K562 (cell line): ENCODE results near the gene CYBRD1. TPM values are rescaled to one million over a fixed set of nuclear protein-coding genes. Genes with fewer than 3 reads are reported as not detected.

Experiments used
- BHLHE40 ChIP-seq: IDR thresholded peaks from 2 replicates; pipeline ENCODE4 v1.6.1; 2011; ENCODE audit warnings: low read length, improper control_type of control experiment
- CEBPB ChIP-seq: fragments of 450-650 bp; IDR thresholded peaks from 2 replicates; pipeline ENCODE4 v1.6.1; 2016; ENCODE audit warnings: missing genetic modification characterization, missing compliant biosample characterization
- ELF2 ChIP-seq: fragments of 250-450 bp; sonication (Bioruptor Pico); IDR thresholded peaks from 2 replicates; pipeline ENCODE4 v1.5.0; 2021; ENCODE audit warnings: mild to moderate bottlenecking
- FOXJ2 ChIP-seq: fragments of 200-800 bp; sonication (Bioruptor generic); IDR thresholded peaks from 2 replicates; pipeline ENCODE4 v1.6.1; 2016; ENCODE audit warnings: missing genetic modification characterization, missing compliant biosample characterization
- GATAD2A ChIP-seq: fragments of 450-650 bp; IDR thresholded peaks from 2 replicates; pipeline ENCODE4 v1.6.1; 2017
- IRF2 ChIP-seq: sonication (generic); formaldehyde crosslinking; IDR thresholded peaks from 2 replicates; pipeline ENCODE4 v1.8.1; 2022; ENCODE audit warnings: mild to moderate bottlenecking, missing genetic modification reagents
- MCM7 ChIP-seq, 2 experiments: fragments of 450-650 bp; IDR thresholded peaks; 2 replicates each; pipeline ENCODE4 v1.6.1; 2016 to 2018
- NFATC3 ChIP-seq: fragments of 450-650 bp; IDR thresholded peaks from 2 replicates; pipeline ENCODE4 v1.6.1; 2017; ENCODE audit warnings: mild to moderate bottlenecking
- POLR3A ChIP-seq: IDR thresholded peaks from 2 replicates; pipeline ENCODE4 v1.6.1; 2011; ENCODE audit warnings: borderline replicate concordance, mild to moderate bottlenecking, moderate library complexity; ENCODE audit not compliant: insufficient read length, insufficient read depth; ENCODE audit errors: extremely low read depth
- SMARCC2 ChIP-seq: fragments of 450-650 bp; IDR thresholded peaks from 2 replicates; pipeline ENCODE4 v1.6.1; 2017; ENCODE audit warnings: antibody characterized with exemption, moderate library complexity, mild to moderate bottlenecking, low read depth
- TRIM25 ChIP-seq: fragments of 450-650 bp; IDR thresholded peaks from 2 replicates; pipeline ENCODE4 v1.7.0; 2016; ENCODE audit warnings: borderline replicate concordance
- ZBTB40 ChIP-seq, 2 experiments: fragments of 450-650 bp in 1 of 2; sonication (generic) in 1 of 2; formaldehyde crosslinking in 1 of 2; IDR thresholded peaks; 2 replicates each; pipeline versions ENCODE4 v1.7.1 to v1.9.0; 2016 to 2022; ENCODE audit warnings: inconsistent platforms in 1 of 2, mild to moderate bottlenecking in 1 of 2, missing genetic modification reagents in 1 of 2
- ZNF766 ChIP-seq: fragments of 200-800 bp; sonication (Bioruptor generic); conservative IDR thresholded peaks from 2 replicates; pipeline ENCODE4 v1.6.1; 2016; ENCODE audit warnings: missing genetic modification characterization, missing compliant biosample characterization
- polyA plus RNA-seq, 8 experiments: library from polyadenylated mRNA; depleted of rRNA in 4 of 8; stranded (reverse) in 5 of 8; unstranded in 3 of 8; fragments of >200 nt; fragmentation: Nextera tagmentation in 2 of 8; fragmentation: Illumina TruSeq in 1 of 8; extraction: Ambion mirVana in 2 of 8; extraction: Trizol in 1 of 8; gene quantifications; 2 replicates each; pipeline versions ENCODE4 v1.2.1 to v1.2.3, GENCODE V29; 2011 to 2014; ENCODE audit warnings: inconsistent platforms in 1 of 8, missing spikeins in 1 of 8
- total RNA-seq, 7 experiments: library from RNA; depleted of rRNA in 6 of 7; stranded (reverse); fragments of >200 nt in 6 of 7; fragmentation: Illumina TruSeq in 2 of 7; extraction: Trizol in 2 of 7; gene quantifications; 2 replicates each; pipeline versions ENCODE4 v1.2.1 to v1.2.3, GENCODE V29; 2011 to 2021; ENCODE audit warnings: low replicate concordance in 1 of 7

CYBRD1 gene
- total and polyA plus RNA-seq, 9 of the 15 experiments (the other 6 are each of a cell fraction or from before 2014, with no cell fraction given) = 9.6 to 22.4 (median 15.6) TPM

GRCh38 chr2:171522052-171522787 is at the start of gene CYBRD1 (continued):
- TF ChIP-seq CEBPB (tag) = no peak
- 0 out of 2 replicates have a peak, but pooled peaks have one; percentile 40 for TF ChIP-seq TRIM25
- no peak for TF ChIP-seq ZBTB40 (IDR thresholded peaks at IDR 0.05)
- TF ChIP-seq ZBTB40 (CRISPR knock-in tag; IDR thresholded peaks at IDR 0.05) = no peak
- no peak for TF ChIP-seq ELF2
- TF ChIP-seq BHLHE40 = peak; percentile 69
- peak; percentile 81 for TF ChIP-seq ZNF766 (CRISPR knock-in tag)
- no peak for TF ChIP-seq NFATC3
- no peak for TF ChIP-seq POLR3A
- peak; percentile 38; the same call in 1 of the 2 replicates for TF ChIP-seq SMARCC2
- TF ChIP-seq MCM7 (IDR thresholded peaks at IDR 0.05) = no peak
- TF ChIP-seq IRF2 (CRISPR knock-in tag) = no peak
- TF ChIP-seq GATAD2A = no peak; the same call in 1 of the 2 replicates
- no peak for TF ChIP-seq FOXJ2 (tag)
